Esophagus squamous epithelium (tissue), 4 donors: ENCODE data around the gene PSMD7.

Source experiments
- POLR2A ChIP-seq, 4 donors: fragments of 450-650 bp; IDR thresholded peaks; one replicate each; pipeline ENCODE4 v1.6.1; 2017; ENCODE audit warnings: antibody characterized with exemption in 4 of 4, mild to moderate bottlenecking in 4 of 4, moderate library complexity in 3 of 4
- TF ChIP-seq, protein P1 (sequence below), 6 experiments: fragments of 450-650 bp in 4 of 6; fragments of 200-600 bp in 2 of 6; sonication (generic) in 2 of 6; IDR thresholded peaks; one replicate each; pipeline ENCODE4 v1.5.1; 2016 to 2019; ENCODE audit warnings: antibody characterized with exemption in 6 of 6, mild to moderate bottlenecking in 4 of 6, moderate library complexity in 4 of 6

DNA sequence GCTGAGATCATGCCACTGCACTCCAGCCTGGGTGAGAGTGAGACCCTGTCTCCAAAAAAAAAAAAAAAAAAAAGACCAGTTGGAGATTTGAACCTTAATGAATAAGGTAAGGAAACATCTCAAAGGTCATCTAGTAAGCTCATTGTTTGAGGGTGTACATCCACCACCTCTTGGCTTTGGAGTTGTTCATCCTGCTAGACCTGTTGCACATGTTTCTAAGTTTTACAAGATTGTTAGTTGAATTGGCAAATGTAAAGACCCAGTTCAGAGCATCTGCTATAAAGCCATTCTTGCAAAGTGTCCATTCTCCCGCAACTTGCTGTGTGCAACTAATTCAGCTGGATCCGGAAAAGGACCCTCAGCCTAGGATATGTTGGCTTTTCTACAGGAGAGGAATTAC lies 1.5 kb downstream of the PSMD7 start:
- no peak for TF ChIP-seq POLR2A (IDR thresholded peaks at IDR 0.05)
- TF ChIP-seq, protein P1, sequence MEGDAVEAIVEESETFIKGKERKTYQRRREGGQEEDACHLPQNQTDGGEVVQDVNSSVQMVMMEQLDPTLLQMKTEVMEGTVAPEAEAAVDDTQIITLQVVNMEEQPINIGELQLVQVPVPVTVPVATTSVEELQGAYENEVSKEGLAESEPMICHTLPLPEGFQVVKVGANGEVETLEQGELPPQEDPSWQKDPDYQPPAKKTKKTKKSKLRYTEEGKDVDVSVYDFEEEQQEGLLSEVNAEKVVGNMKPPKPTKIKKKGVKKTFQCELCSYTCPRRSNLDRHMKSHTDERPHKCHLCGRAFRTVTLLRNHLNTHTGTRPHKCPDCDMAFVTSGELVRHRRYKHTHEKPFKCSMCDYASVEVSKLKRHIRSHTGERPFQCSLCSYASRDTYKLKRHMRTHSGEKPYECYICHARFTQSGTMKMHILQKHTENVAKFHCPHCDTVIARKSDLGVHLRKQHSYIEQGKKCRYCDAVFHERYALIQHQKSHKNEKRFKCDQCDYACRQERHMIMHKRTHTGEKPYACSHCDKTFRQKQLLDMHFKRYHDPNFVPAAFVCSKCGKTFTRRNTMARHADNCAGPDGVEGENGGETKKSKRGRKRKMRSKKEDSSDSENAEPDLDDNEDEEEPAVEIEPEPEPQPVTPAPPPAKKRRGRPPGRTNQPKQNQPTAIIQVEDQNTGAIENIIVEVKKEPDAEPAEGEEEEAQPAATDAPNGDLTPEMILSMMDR (IDR thresholded peaks at IDR 0.05), result no peak
